Measurements from ENCODE around the gene MAP7.
A peak's percentile ranks its signal among the peaks of the same experiment; 100 is the strongest.
"Not testable (repeated sequence)": the region's sequence is repeated elsewhere in the genome, so short reads cannot be mapped to it uniquely, and the experiment has no call there.

Gene MAP7

GRCh38 chr6:136550330-136551071, at the start of gene MAP7:
Gene MAP7 (minus strand): TSS chr6:136550422. CDS start chr6:136550408, 14 bp downstream.
- DNase-seq (ENCODE audit: low read depth, low spot score), result peak; percentile 71

- DNase-seq (ENCODE audit: low read depth, low spot score), result no peak
Measured at GRCh38 chr6:136599329-136600011, 49.2 kb upstream of the MAP7 start.

GRCh38 chr6:136598048-136598447, 47.8 kb upstream of the MAP7 start:
- no peak for DNase-seq (ENCODE audit: low read depth, low spot score)

GRCh38 chr6:136594671-136595070, 44.4 kb upstream of the MAP7 start:
- DNase-seq (ENCODE audit: low read depth, low spot score), result no peak

GRCh38 chr6:136593748-136594490, 43.7 kb upstream of the MAP7 start:
- DNase-seq (ENCODE audit: low read depth, low spot score), result peak; percentile 70

- DNase-seq (ENCODE audit: low read depth, low spot score), result no peak
Measured at GRCh38 chr6:136592930-136593673, 42.9 kb upstream of the MAP7 start.

- DNase-seq (ENCODE audit: low read depth, low spot score), result no peak
Measured at GRCh38 chr6:136591617-136592016, 41.4 kb upstream of the MAP7 start.

- not testable (repeated sequence) for DNase-seq (ENCODE audit: low read depth, low spot score)
Measured at GRCh38 chr6:136590846-136591245, 40.6 kb upstream of the MAP7 start.

- no peak for DNase-seq (ENCODE audit: low read depth, low spot score)
Measured at GRCh38 chr6:136587527-136587926, 37.3 kb upstream of the MAP7 start.

- no peak for DNase-seq (ENCODE audit: low read depth, low spot score)
Measured at GRCh38 chr6:136586295-136586694, 36.1 kb upstream of the MAP7 start.

- DNase-seq (ENCODE audit: low read depth, low spot score), result not testable (repeated sequence)
Measured at GRCh38 chr6:136585523-136585922, 35.3 kb upstream of the MAP7 start.

- not testable (repeated sequence) for DNase-seq (ENCODE audit: low read depth, low spot score)
Measured at GRCh38 chr6:136584290-136584689, 34.1 kb upstream of the MAP7 start.

GRCh38 chr6:136582711-136583471, 32.7 kb upstream of the MAP7 start:
- no peak for DNase-seq (ENCODE audit: low read depth, low spot score)

- no peak for DNase-seq (ENCODE audit: low read depth, low spot score)
Measured at GRCh38 chr6:136579800-136580199, 29.6 kb upstream of the MAP7 start.

- DNase-seq (ENCODE audit: low read depth, low spot score), result no peak
Measured at GRCh38 chr6:136576821-136577220, 26.6 kb upstream of the MAP7 start.

- no peak for DNase-seq (ENCODE audit: low read depth, low spot score)
Measured at GRCh38 chr6:136571496-136571895, 21.3 kb upstream of the MAP7 start.

GRCh38 chr6:136571065-136571464, 20.8 kb upstream of the MAP7 start:
- DNase-seq (ENCODE audit: low read depth, low spot score), result no peak

GRCh38 chr6:136568129-136568528, 17.9 kb upstream of the MAP7 start:
- DNase-seq (ENCODE audit: low read depth, low spot score), result no peak

GRCh38 chr6:136567688-136568087, 17.5 kb upstream of the MAP7 start:
- no peak for DNase-seq (ENCODE audit: low read depth, low spot score)

GRCh38 chr6:136566851-136567250, 16.6 kb upstream of the MAP7 start:
- no peak for DNase-seq (ENCODE audit: low read depth, low spot score)

- DNase-seq (ENCODE audit: low read depth, low spot score), result no peak
Measured at GRCh38 chr6:136566007-136566487, 15.8 kb upstream of the MAP7 start.

Data from iPS DF 19.7 (cell line).